ENCODE data around the gene MPP4. TPM values are rescaled to one million over a fixed set of nuclear protein-coding genes. Genes with fewer than 3 reads are reported as not detected.

MPP4 gene
- total and polyA plus RNA-seq, 9 of the 15 experiments (the other 6 are each of a cell fraction or from before 2014, with no cell fraction given) = 0.03 to 0.08 TPM; not detected in 7

DNA sequence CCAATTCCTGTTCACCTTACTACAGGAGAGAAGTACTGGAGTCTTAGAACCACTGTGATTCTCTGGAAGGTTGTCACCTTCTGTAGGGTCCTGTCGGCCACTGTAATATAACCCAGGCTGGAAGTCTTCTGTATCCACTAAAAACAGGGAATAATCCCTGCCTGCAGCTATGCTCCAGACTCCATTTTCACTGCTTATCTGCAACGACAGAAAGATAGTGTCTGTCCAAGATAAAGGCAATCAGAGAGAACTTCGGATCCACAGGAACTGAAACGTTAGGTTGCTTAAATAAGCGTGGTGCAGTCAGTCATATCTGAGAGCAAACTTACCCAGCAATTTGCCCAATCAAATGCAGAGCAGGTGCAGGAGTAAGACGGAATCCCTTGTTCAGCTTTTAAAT, 48.1 kb upstream of the MPP4 start (continued):
- TF ChIP-seq FOXM1 (IDR thresholded peaks at IDR 0.05; ENCODE audit: low read depth) = peak; percentile 34; the same call in 1 of the 2 replicates
- TF ChIP-seq FOXM1 (CRISPR knock-in tag; IDR thresholded peaks at IDR 0.05; ENCODE audit: low read depth) = no peak
- no peak for TF ChIP-seq ZNF561 (CRISPR knock-in tag; conservative IDR thresholded peaks at IDR 0.05)
- 0 out of 2 replicates have a peak, but pooled peaks have one; percentile 10 for TF ChIP-seq SOX6 (IDR thresholded peaks at IDR 0.05)
- peak; percentile 66 for TF ChIP-seq CBFA2T2 (conservative IDR thresholded peaks at IDR 0.05)
- TF ChIP-seq POLR2G (IDR thresholded peaks at IDR 0.05; ENCODE audit: low read depth, low read length) = no peak
- no peak for TF ChIP-seq ZZZ3 (IDR thresholded peaks at IDR 0.05)
- peak; percentile 24; the same call in 1 of the 2 replicates for TF ChIP-seq NCOR1 (IDR thresholded peaks at IDR 0.05)
- TF ChIP-seq KDM5B (IDR thresholded peaks at IDR 0.05; ENCODE audit: insufficient replicate concordance, low read depth, low read length) = no peak
- peak; percentile 21; the same call in 1 of the 2 replicates for TF ChIP-seq MTA2 (IDR thresholded peaks at IDR 0.05; ENCODE audit: low read depth)
- no peak for TF ChIP-seq ZNF696 (CRISPR knock-in tag; conservative IDR thresholded peaks at IDR 0.05)
- TF ChIP-seq NR2C2 (CRISPR knock-in tag; IDR thresholded peaks at IDR 0.05) = no peak
- no peak for TF ChIP-seq NR2C2 (tag; IDR thresholded peaks at IDR 0.05)
- peak; percentile 36; the same call in 1 of the 2 replicates for TF ChIP-seq KLF16 (IDR thresholded peaks at IDR 0.05)
- TF ChIP-seq, protein P1, sequence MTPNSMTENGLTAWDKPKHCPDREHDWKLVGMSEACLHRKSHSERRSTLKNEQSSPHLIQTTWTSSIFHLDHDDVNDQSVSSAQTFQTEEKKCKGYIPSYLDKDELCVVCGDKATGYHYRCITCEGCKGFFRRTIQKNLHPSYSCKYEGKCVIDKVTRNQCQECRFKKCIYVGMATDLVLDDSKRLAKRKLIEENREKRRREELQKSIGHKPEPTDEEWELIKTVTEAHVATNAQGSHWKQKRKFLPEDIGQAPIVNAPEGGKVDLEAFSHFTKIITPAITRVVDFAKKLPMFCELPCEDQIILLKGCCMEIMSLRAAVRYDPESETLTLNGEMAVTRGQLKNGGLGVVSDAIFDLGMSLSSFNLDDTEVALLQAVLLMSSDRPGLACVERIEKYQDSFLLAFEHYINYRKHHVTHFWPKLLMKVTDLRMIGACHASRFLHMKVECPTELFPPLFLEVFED (CRISPR knock-in tag; conservative IDR thresholded peaks at IDR 0.05) = no peak
- no peak for TF ChIP-seq SIX5 (IDR thresholded peaks at IDR 0.05; ENCODE audit: borderline replicate concordance in 1 of 2, insufficient read depth in 1 of 2, low read depth in 1 of 2, low read length in 2 of 2)
- no peak for TF ChIP-seq ZSCAN32 (CRISPR knock-in tag; IDR thresholded peaks at IDR 0.05)
- TF ChIP-seq FOXA1 (IDR thresholded peaks at IDR 0.05; ENCODE audit: borderline replicate concordance) = no peak
- no peak for TF ChIP-seq PTRF (tag; IDR thresholded peaks at IDR 0.05)
- TF ChIP-seq TRIM24 (IDR thresholded peaks at IDR 0.05) = no peak
- TF ChIP-seq, protein P2, sequence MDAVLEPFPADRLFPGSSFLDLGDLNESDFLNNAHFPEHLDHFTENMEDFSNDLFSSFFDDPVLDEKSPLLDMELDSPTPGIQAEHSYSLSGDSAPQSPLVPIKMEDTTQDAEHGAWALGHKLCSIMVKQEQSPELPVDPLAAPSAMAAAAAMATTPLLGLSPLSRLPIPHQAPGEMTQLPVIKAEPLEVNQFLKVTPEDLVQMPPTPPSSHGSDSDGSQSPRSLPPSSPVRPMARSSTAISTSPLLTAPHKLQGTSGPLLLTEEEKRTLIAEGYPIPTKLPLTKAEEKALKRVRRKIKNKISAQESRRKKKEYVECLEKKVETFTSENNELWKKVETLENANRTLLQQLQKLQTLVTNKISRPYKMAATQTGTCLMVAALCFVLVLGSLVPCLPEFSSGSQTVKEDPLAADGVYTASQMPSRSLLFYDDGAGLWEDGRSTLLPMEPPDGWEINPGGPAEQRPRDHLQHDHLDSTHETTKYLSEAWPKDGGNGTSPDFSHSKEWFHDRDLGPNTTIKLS (IDR thresholded peaks at IDR 0.05; ENCODE audit: borderline replicate concordance, low read depth) = no peak
- no peak for TF ChIP-seq SPI1 (IDR thresholded peaks at IDR 0.05; ENCODE audit: borderline replicate concordance, low read depth, low read length)
- no peak for TF ChIP-seq SMARCA4 (IDR thresholded peaks at IDR 0.05)
- TF ChIP-seq PHF21A (IDR thresholded peaks at IDR 0.05; ENCODE audit: borderline replicate concordance, low read depth) = no peak
- TF ChIP-seq, protein P3, sequence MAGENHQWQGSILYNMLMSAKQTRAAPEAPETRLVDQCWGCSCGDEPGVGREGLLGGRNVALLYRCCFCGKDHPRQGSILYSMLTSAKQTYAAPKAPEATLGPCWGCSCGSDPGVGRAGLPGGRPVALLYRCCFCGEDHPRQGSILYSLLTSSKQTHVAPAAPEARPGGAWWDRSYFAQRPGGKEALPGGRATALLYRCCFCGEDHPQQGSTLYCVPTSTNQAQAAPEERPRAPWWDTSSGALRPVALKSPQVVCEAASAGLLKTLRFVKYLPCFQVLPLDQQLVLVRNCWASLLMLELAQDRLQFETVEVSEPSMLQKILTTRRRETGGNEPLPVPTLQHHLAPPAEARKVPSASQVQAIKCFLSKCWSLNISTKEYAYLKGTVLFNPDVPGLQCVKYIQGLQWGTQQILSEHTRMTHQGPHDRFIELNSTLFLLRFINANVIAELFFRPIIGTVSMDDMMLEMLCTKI (IDR thresholded peaks at IDR 0.05; ENCODE audit: partially characterized antibody) = no peak
- TF ChIP-seq CBFA2T3 (IDR thresholded peaks at IDR 0.05) = peak; percentile 78
- TF ChIP-seq, protein P4, sequence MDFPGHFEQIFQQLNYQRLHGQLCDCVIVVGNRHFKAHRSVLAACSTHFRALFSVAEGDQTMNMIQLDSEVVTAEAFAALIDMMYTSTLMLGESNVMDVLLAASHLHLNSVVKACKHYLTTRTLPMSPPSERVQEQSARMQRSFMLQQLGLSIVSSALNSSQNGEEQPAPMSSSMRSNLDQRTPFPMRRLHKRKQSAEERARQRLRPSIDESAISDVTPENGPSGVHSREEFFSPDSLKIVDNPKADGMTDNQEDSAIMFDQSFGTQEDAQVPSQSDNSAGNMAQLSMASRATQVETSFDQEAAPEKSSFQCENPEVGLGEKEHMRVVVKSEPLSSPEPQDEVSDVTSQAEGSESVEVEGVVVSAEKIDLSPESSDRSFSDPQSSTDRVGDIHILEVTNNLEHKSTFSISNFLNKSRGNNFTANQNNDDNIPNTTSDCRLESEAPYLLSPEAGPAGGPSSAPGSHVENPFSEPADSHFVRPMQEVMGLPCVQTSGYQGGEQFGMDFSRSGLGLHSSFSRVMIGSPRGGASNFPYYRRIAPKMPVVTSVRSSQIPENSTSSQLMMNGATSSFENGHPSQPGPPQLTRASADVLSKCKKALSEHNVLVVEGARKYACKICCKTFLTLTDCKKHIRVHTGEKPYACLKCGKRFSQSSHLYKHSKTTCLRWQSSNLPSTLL (IDR thresholded peaks at IDR 0.05) = no peak

All from K562 (cell line).